ENCODE data around the gene LY9. TPM values are rescaled to one million over a fixed set of nuclear protein-coding genes. Genes with fewer than 3 reads are reported as not detected.

LY9 gene
- total and polyA plus RNA-seq, 9 of the 15 experiments (the other 6 are each of a cell fraction or from before 2014, with no cell fraction given), result not detected

GRCh38 chr1:160837558-160838205 is 41.7 kb downstream of the LY9 start (continued):
- TF ChIP-seq ZBTB40 (IDR thresholded peaks at IDR 0.05) (peak; percentile 65), ZBTB40 (CRISPR knock-in tag; IDR thresholded peaks at IDR 0.05) (no peak), CBX2 (IDR thresholded peaks at IDR 0.05; ENCODE audit: insufficient read depth, low read length, poor library complexity, severe bottlenecking) (no peak), GABPB1 (CRISPR knock-in tag; IDR thresholded peaks at IDR 0.05) (peak; percentile 41; the same call in 1 of the 2 replicates), ZNF12 (CRISPR knock-in tag; IDR thresholded peaks at IDR 0.05) (no peak), NR2F6 (CRISPR knock-in tag; IDR thresholded peaks at IDR 0.05) (no peak), SMAD3 (CRISPR knock-in tag; conservative IDR thresholded peaks at IDR 0.05) (no peak), SP2 (IDR thresholded peaks at IDR 0.05; ENCODE audit: extremely low read depth, low read depth, low read length, poor library complexity, severe bottlenecking) (no peak), TBP (optimal IDR thresholded peaks at IDR 0.05; ENCODE audit: low read depth, low read length) (no peak), ZNF140 (CRISPR knock-in tag; IDR thresholded peaks at IDR 0.05) (no peak), POLR2AphosphoS5 (IDR thresholded peaks at IDR 0.05; ENCODE audit: control insufficient read depth, insufficient read depth, low read depth, low read length) (no peak), POLR2A (conservative IDR thresholded peaks at IDR 0.05) (no peak), MAFK (IDR thresholded peaks at IDR 0.05; ENCODE audit: low read length) (no peak), SIN3A (IDR thresholded peaks at IDR 0.05; ENCODE audit: borderline replicate concordance in 2 of 2, control insufficient read depth in 1 of 2, low read depth in 2 of 2, low read length in 2 of 2) (no peak), MAFF (IDR thresholded peaks at IDR 0.05; ENCODE audit: low read length) (no peak), ARID1B (IDR thresholded peaks at IDR 0.05) (no peak)
- TF ChIP-seq, protein P1, sequence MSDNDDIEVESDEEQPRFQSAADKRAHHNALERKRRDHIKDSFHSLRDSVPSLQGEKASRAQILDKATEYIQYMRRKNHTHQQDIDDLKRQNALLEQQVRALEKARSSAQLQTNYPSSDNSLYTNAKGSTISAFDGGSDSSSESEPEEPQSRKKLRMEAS (CRISPR knock-in tag; IDR thresholded peaks at IDR 0.05), result peak; percentile 78
- TF ChIP-seq, protein P2, sequence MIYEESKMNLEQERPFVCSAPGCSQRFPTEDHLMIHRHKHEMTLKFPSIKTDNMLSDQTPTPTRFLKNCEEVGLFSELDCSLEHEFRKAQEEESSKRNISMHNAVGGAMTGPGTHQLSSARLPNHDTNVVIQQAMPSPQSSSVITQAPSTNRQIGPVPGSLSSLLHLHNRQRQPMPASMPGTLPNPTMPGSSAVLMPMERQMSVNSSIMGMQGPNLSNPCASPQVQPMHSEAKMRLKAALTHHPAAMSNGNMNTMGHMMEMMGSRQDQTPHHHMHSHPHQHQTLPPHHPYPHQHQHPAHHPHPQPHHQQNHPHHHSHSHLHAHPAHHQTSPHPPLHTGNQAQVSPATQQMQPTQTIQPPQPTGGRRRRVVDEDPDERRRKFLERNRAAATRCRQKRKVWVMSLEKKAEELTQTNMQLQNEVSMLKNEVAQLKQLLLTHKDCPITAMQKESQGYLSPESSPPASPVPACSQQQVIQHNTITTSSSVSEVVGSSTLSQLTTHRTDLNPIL (CRISPR knock-in tag; IDR thresholded peaks at IDR 0.05), result no peak

Measured in K562 (cell line).